Astrocyte (in vitro differentiated cells and primary cell): Measurements from ENCODE around the gene VAV1.

ENCODE experiments used
- EZH2 ChIP-seq: IDR thresholded peaks from 2 replicates; pipeline ENCODE4 v1.6.1; 2012; ENCODE audit warnings: mild to moderate bottlenecking, low read length, inconsistent platforms; ENCODE audit not compliant: insufficient read depth
- TF ChIP-seq, protein P1 (sequence below): IDR thresholded peaks from 2 replicates; pipeline ENCODE4 v1.5.1; 2011; ENCODE audit warnings: low read depth, mild to moderate bottlenecking, inconsistent platforms, low read length, moderate library complexity; ENCODE audit not compliant: insufficient read depth

DNA sequence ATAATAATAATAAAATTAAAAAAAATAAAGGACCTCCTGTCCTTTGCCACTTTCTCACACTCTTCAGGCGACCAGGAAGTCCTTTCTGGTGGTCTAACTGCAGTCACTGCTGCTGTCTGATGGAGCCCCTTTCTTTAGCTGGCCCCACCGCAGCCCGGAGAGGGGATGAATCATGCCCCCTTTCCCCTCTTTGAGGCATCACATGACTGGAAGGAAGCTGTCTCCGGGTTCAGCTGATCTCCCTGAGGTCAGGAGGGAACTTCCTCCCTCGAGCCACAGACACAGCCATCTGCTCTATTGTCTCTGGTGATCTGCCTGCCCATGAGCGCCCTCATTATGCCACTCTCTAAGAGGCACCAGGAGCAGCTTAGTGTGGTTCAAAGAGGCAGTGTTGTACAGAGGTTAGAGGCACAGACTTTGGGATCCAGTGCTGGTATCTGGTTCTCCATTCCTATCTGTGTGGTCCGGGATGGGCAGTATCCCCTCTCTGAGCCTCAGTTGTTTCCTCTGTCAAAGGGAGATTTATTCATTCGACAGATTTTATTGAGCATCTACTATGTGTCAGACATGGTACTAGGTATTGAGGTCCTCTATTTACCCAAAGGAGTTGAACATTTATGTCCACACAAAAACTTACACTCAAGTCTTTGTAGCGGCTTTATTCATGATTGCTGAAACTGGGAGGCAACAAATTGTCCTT, 30.0 kb downstream of the VAV1 start:
- TF ChIP-seq, protein P1, sequence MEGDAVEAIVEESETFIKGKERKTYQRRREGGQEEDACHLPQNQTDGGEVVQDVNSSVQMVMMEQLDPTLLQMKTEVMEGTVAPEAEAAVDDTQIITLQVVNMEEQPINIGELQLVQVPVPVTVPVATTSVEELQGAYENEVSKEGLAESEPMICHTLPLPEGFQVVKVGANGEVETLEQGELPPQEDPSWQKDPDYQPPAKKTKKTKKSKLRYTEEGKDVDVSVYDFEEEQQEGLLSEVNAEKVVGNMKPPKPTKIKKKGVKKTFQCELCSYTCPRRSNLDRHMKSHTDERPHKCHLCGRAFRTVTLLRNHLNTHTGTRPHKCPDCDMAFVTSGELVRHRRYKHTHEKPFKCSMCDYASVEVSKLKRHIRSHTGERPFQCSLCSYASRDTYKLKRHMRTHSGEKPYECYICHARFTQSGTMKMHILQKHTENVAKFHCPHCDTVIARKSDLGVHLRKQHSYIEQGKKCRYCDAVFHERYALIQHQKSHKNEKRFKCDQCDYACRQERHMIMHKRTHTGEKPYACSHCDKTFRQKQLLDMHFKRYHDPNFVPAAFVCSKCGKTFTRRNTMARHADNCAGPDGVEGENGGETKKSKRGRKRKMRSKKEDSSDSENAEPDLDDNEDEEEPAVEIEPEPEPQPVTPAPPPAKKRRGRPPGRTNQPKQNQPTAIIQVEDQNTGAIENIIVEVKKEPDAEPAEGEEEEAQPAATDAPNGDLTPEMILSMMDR = no peak
- no peak for TF ChIP-seq EZH2
